Esophagus (tissue), 2 donors: ENCODE measurements around the gene RASGRF1. TPM values are rescaled to one million over a fixed set of nuclear protein-coding genes. Genes with fewer than 3 reads are reported as not detected.

Experiments
- H3K27ac ChIP-seq, 2 donors: one replicate each; pipeline ENCODE4 v1.5.1; 2013; ENCODE audit warnings: low read depth in 2 of 2, mild to moderate bottlenecking in 2 of 2, inconsistent platforms in 1 of 2, low read length in 1 of 2, moderate library complexity in 1 of 2
- H3K27me3 ChIP-seq, 2 donors: one replicate each; pipeline ENCODE4 v1.6.1; 2013; ENCODE audit warnings: low read length in 2 of 2, control low read depth in 1 of 2, mild to moderate bottlenecking in 1 of 2; ENCODE audit not compliant: insufficient read depth in 2 of 2, control insufficient read depth in 1 of 2
- H3K36me3 ChIP-seq, 2 donors: one replicate each; pipeline ENCODE4 v1.6.1; 2013; ENCODE audit warnings: low read length in 1 of 2; ENCODE audit not compliant: control insufficient read depth in 2 of 2, insufficient read depth in 2 of 2
- H3K4me1 ChIP-seq, 2 donors: one replicate each; pipeline ENCODE4 v1.6.1; 2013; ENCODE audit warnings: low read length in 1 of 2; ENCODE audit not compliant: control insufficient read depth in 2 of 2, insufficient read depth in 2 of 2
- H3K4me3 ChIP-seq, 2 donors: one replicate each; pipeline ENCODE4 v1.5.1; 2013; ENCODE audit warnings: low read length in 2 of 2, mild to moderate bottlenecking in 2 of 2, low read depth in 1 of 2, moderate library complexity in 1 of 2
- H3K9me3 ChIP-seq, 2 donors: one replicate each; pipeline ENCODE4 v1.6.1; 2013; ENCODE audit warnings: mild to moderate bottlenecking in 2 of 2, low read depth in 1 of 2, low read length in 1 of 2, moderate library complexity in 1 of 2; ENCODE audit not compliant: control insufficient read depth in 2 of 2, insufficient read depth in 1 of 2
- WGBS, 2 donors: extraction: QIAGEN DNeasy Blood & Tissue Kit; methylation state at CpG; one replicate each; pipeline ENCODE4 v1.1.7; 2013; 5-methylcytosine and 5-hydroxymethylcytosine counted together
- polyA plus RNA-seq, 2 donors: library from polyadenylated mRNA; stranded (reverse); fragments of 200-250 nt; gene quantifications; one replicate each; pipeline ENCODE4 v1.2.3, GENCODE V29; 2013
- donor health status: healthy with polysubstance abuse.
- donor health status: Bipolar disorder and iron deficiency.

The RASGRF1 gene
- polyA plus RNA-seq, 2 donors = 0.02 to 0.04 TPM

GRCh38 chr15:79006071-79006470, 84.5 kb downstream of the RASGRF1 start:
- no peak overlapping the region for H3K27ac ChIP-seq
- H3K9me3 ChIP-seq = no peaks in the 10 kb centered on the region
- no peak overlapping the region for H3K4me3 ChIP-seq
- peaks cover 5% of the 10 kb centered on the region in 2 donors for H3K4me1 ChIP-seq
- H3K36me3 ChIP-seq = no peaks in the 10 kb centered on the region
- 94 to 95% methylated on average over 16 of the region's 16 CpGs for WGBS, 2 donors
- no peaks in the 10 kb centered on the region for H3K27me3 ChIP-seq

GRCh38 chr15:79004336-79004735, 86.2 kb downstream of the RASGRF1 start:
- H3K4me1 ChIP-seq = peaks cover 5% of the 10 kb centered on the region in 2 donors
- no peaks in the 10 kb centered on the region for H3K27me3 ChIP-seq
- H3K27ac ChIP-seq = no peak overlapping the region
- no peaks in the 10 kb centered on the region for H3K36me3 ChIP-seq
- no peak overlapping the region for H3K4me3 ChIP-seq
- no peaks in the 10 kb centered on the region for H3K9me3 ChIP-seq
- 31 to 39% methylated on average over 6 of the region's 6 CpGs for WGBS, 2 donors

- H3K4me3 ChIP-seq = no peak overlapping the region
- no peaks in the 10 kb centered on the region for H3K9me3 ChIP-seq
- no peak overlapping the region for H3K27ac ChIP-seq
- 89 to 92% methylated on average over 24 of the region's 24 CpGs for WGBS, 2 donors
- H3K4me1 ChIP-seq = peaks cover 5% of the 10 kb centered on the region in 2 donors
- H3K27me3 ChIP-seq = no peaks in the 10 kb centered on the region
- no peaks in the 10 kb centered on the region for H3K36me3 ChIP-seq
These were observed 86.7 kb downstream of the RASGRF1 start for GRCh38 chr15:79003896-79004295.

- Histone ChIP-seq H3K4me3 (no peak overlapping the region), H3K4me1 (peaks cover 5 to 8% of the 10 kb centered on the region in 2 donors), H3K27me3 (no peaks in the 10 kb centered on the region), H3K9me3 (no peaks in the 10 kb centered on the region), H3K36me3 (no peaks in the 10 kb centered on the region), H3K27ac (no peak overlapping the region)
- WGBS, 2 donors = 81 to 93% methylated on average over 9 of the region's 9 CpGs
These were observed 87.3 kb downstream of the RASGRF1 start for GRCh38 chr15:79003301-79003700.

- Histone ChIP-seq H3K36me3 (no peaks in the 10 kb centered on the region), H3K27me3 (no peaks in the 10 kb centered on the region), H3K4me3 (no peak overlapping the region), H3K27ac (no peak overlapping the region), H3K4me1 (peaks cover 5 to 10% of the 10 kb centered on the region in 2 donors), H3K9me3 (no peaks in the 10 kb centered on the region)
- WGBS, 2 donors = 69 to 74% methylated on average over 9 of the region's 9 CpGs
These were observed 88.0 kb downstream of the RASGRF1 start for GRCh38 chr15:79002581-79002980.

- Histone ChIP-seq H3K27me3 (no peaks in the 10 kb centered on the region), H3K36me3 (no peaks in the 10 kb centered on the region), H3K4me1 (peaks cover 5 to 9% of the 10 kb centered on the region in 2 donors), H3K4me3 (no peak overlapping the region), H3K27ac (no peak overlapping the region), H3K9me3 (no peaks in the 10 kb centered on the region)
- WGBS, 2 donors = 80 to 87% methylated on average over 11 of the region's 11 CpGs
These were observed 90.9 kb downstream of the RASGRF1 start for GRCh38 chr15:78999636-79000035.

GRCh38 chr15:78998526-78998925, 92.1 kb downstream of the RASGRF1 start:
- Histone ChIP-seq H3K4me3 (no peak overlapping the region), H3K36me3 (no peaks in the 10 kb centered on the region), H3K27me3 (no peaks in the 10 kb centered on the region), H3K27ac (no peak overlapping the region), H3K4me1 (peaks cover 0 to 5% of the 10 kb centered on the region in 2 donors), H3K9me3 (no peaks in the 10 kb centered on the region)
- 77 to 86% methylated on average over 8 of the region's 8 CpGs for WGBS, 2 donors

GRCh38 chr15:78997981-78998499, 92.5 kb downstream of the RASGRF1 start:
- WGBS, 2 donors = 62 to 81% methylated on average over 8 of the region's 8 CpGs
- H3K4me3 ChIP-seq = no peak overlapping the region
- H3K27me3 ChIP-seq = no peaks in the 10 kb centered on the region
- no peak overlapping the region for H3K27ac ChIP-seq
- peaks cover 0 to 5% of the 10 kb centered on the region in 2 donors for H3K4me1 ChIP-seq
- no peaks in the 10 kb centered on the region for H3K9me3 ChIP-seq
- no peaks in the 10 kb centered on the region for H3K36me3 ChIP-seq

GRCh38 chr15:78996894-78997275, 93.7 kb downstream of the RASGRF1 start:
- H3K9me3 ChIP-seq = no peaks in the 10 kb centered on the region
- H3K4me1 ChIP-seq = peaks cover 0 to 10% of the 10 kb centered on the region in 2 donors
- H3K36me3 ChIP-seq = no peaks in the 10 kb centered on the region
- no peak overlapping the region for H3K4me3 ChIP-seq
- WGBS, 2 donors = 88 to 90% methylated on average over 6 of the region's 6 CpGs
- no peak overlapping the region for H3K27ac ChIP-seq
- no peaks in the 10 kb centered on the region for H3K27me3 ChIP-seq
